Measurements from ENCODE around the gene CNKSR1. TPM values are rescaled to one million over a fixed set of nuclear protein-coding genes. Genes with fewer than 3 reads are reported as not detected.

Gene CNKSR1
- total and polyA plus RNA-seq, 2 of the 13 experiments (the other 11 are each of a cell fraction or from before 2014, with no cell fraction given), result 3.4 to 8.9 TPM

GRCh38 chr1:26130695-26131094, 46.6 kb upstream of the CNKSR1 start:
- H3K4me3 ChIP-seq (replicated peaks in 1 of 3; ENCODE audit: insufficient read depth in 1 of 3, low read depth in 2 of 3, low read length in 3 of 3), result no peak overlapping the region
- ATAC-seq (no peak), DNase-seq (ENCODE audit: low spot score) (no peak), FAIRE-seq (no peak)
- H2AFZ ChIP-seq (ENCODE audit: low read length), result no peak overlapping the region
- TF ChIP-seq RFXANK (CRISPR knock-in tag; IDR thresholded peaks at IDR 0.05) (no peak), ATM (IDR thresholded peaks at IDR 0.05; ENCODE audit: borderline replicate concordance) (no peak), FOXK2 (IDR thresholded peaks at IDR 0.05) (no peak), HOXA7 (CRISPR knock-in tag; IDR thresholded peaks at IDR 0.05) (no peak), REXO4 (CRISPR knock-in tag; IDR thresholded peaks at IDR 0.05; ENCODE audit: borderline replicate concordance) (no peak), XBP1 (CRISPR knock-in tag; IDR thresholded peaks at IDR 0.05) (no peak), SCMH1 (CRISPR knock-in tag; IDR thresholded peaks at IDR 0.05; ENCODE audit: borderline replicate concordance) (no peak), NFRKB (IDR thresholded peaks at IDR 0.05) (no peak), DR1 (CRISPR knock-in tag; IDR thresholded peaks at IDR 0.05) (no peak), DBP (CRISPR knock-in tag; IDR thresholded peaks at IDR 0.05; ENCODE audit: not compliant biosample characterization) (no peak)
- in situ Hi-C loops (cut with HindIII; ENCODE audit: extremely low pct_ligation_motif_present, low pct_unique_long_range_greater_than_20kb) (no loop called here), intact Hi-C loops (cut with micrococcal nuclease; ENCODE audit: unreplicated experiment) (no loop called here)
- H3K27me3 ChIP-seq (ENCODE audit: control insufficient read depth in 1 of 2, insufficient read depth in 2 of 2, low read length in 2 of 2), result no peaks in the 10 kb centered on the region
- H3K4me2 ChIP-seq (ENCODE audit: low read depth, low read length), result no peak overlapping the region
- no TSS peak for BruUV-seq (replicated peaks)
- H3K4me1 ChIP-seq (ENCODE audit: insufficient read depth, low read length), result peaks cover 9% of the 10 kb centered on the region; the same call in 1 of the 2 replicates
- no peak overlapping the region for H3K27ac ChIP-seq (ENCODE audit: extremely low read length, insufficient read depth, low read length)
- H4K20me1 ChIP-seq (ENCODE audit: insufficient read depth, low read length), result no peaks in the 10 kb centered on the region
- H3K9me3 ChIP-seq (ENCODE audit: low read length), result no peaks in the 10 kb centered on the region
- POLR2A ChIA-PET, result no interaction called here
- no peak overlapping the region for H3K9ac ChIP-seq (ENCODE audit: insufficient read depth, low read depth, low read length)
- WGBS (ENCODE audit: low lambda C conversion rate), result no CpG with 5 or more reads among the region's 1 CpG
- no peaks in the 10 kb centered on the region for H3K79me2 ChIP-seq (ENCODE audit: insufficient read depth, low read length)
- H3K36me3 ChIP-seq (replicated peaks in 1 of 2; ENCODE audit: control insufficient read depth in 1 of 2, insufficient read depth in 2 of 2, low read length in 2 of 2), result no peaks in the 10 kb centered on the region
- CTCF ChIA-PET (ENCODE audit: low intra/inter-chr PET ratio, low total read pairs), result no interaction called here

All from HepG2 (cell line).